Prostate gland (tissue), 2 donors: ENCODE data around the gene VPS72.

ENCODE experiments used
- POLR2A ChIP-seq: fragments of 450-650 bp; IDR thresholded peaks from one replicate; pipeline ENCODE4 v1.6.1; 2016; ENCODE audit warnings: antibody characterized with exemption, mild to moderate bottlenecking
- POLR2AphosphoS5 ChIP-seq: sonication (generic); formaldehyde crosslinking; IDR thresholded peaks from one replicate; pipeline ENCODE4 v1.6.1; 2017; ENCODE audit warnings: antibody characterized with exemption
- TF ChIP-seq, protein P1 (sequence below), 4 experiments: fragments of 200-600 bp in 2 of 4; fragments of 450-650 bp in 2 of 4; sonication (generic) in 2 of 4; IDR thresholded peaks; 1 replicate in 3 of 4; 2 replicates in 1 of 4; pipeline ENCODE4 v1.5.1; 2016 to 2019; ENCODE audit warnings: antibody characterized with exemption in 4 of 4, mild to moderate bottlenecking in 2 of 4, moderate library complexity in 2 of 4

DNA sequence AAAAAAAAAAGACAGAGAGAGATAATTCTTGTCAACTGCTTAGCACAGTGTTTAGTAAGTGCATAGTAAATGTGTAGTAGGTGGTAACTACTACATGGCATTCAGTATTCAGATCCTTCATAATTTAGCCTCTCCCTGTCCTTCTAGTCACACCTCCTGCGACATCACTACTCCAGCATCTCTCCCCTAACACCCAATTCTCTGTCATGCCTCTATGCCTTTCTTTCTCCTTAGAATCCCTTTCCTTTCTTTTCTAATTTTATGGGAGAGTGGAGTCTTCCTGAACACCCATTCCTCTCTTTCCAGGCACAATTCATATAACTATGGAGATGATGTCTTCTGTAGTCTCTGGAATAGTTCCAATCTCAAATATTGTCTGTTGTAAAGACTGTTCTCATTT is 3.9 kb upstream of the VPS72 start:
- TF ChIP-seq, protein P1, sequence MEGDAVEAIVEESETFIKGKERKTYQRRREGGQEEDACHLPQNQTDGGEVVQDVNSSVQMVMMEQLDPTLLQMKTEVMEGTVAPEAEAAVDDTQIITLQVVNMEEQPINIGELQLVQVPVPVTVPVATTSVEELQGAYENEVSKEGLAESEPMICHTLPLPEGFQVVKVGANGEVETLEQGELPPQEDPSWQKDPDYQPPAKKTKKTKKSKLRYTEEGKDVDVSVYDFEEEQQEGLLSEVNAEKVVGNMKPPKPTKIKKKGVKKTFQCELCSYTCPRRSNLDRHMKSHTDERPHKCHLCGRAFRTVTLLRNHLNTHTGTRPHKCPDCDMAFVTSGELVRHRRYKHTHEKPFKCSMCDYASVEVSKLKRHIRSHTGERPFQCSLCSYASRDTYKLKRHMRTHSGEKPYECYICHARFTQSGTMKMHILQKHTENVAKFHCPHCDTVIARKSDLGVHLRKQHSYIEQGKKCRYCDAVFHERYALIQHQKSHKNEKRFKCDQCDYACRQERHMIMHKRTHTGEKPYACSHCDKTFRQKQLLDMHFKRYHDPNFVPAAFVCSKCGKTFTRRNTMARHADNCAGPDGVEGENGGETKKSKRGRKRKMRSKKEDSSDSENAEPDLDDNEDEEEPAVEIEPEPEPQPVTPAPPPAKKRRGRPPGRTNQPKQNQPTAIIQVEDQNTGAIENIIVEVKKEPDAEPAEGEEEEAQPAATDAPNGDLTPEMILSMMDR (IDR thresholded peaks at IDR 0.05) = no peak
- no peak for TF ChIP-seq POLR2A
- no peak for TF ChIP-seq POLR2AphosphoS5
